Measurements from ENCODE around the gene ZBTB20.

DNA sequence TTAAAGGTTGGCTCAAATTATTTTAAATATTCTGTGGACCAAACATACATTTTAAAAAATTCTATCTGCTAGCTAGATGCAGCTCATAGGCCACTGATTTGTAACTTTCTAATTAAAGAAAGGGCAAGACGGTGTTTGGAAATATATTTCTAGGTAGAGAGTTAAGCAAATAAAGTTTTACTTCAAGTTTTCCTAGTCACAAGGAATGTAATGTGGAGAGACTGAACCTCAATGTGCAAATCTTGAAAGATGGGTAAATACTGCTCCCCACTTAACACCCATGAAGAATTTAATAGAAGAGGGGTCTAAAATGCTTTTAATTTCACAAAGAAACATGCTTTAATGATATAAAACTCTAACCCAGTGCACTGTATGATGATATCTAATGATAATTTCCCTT lies 678.0 kb downstream of the ZBTB20 start:
- TF ChIP-seq, protein P1, sequence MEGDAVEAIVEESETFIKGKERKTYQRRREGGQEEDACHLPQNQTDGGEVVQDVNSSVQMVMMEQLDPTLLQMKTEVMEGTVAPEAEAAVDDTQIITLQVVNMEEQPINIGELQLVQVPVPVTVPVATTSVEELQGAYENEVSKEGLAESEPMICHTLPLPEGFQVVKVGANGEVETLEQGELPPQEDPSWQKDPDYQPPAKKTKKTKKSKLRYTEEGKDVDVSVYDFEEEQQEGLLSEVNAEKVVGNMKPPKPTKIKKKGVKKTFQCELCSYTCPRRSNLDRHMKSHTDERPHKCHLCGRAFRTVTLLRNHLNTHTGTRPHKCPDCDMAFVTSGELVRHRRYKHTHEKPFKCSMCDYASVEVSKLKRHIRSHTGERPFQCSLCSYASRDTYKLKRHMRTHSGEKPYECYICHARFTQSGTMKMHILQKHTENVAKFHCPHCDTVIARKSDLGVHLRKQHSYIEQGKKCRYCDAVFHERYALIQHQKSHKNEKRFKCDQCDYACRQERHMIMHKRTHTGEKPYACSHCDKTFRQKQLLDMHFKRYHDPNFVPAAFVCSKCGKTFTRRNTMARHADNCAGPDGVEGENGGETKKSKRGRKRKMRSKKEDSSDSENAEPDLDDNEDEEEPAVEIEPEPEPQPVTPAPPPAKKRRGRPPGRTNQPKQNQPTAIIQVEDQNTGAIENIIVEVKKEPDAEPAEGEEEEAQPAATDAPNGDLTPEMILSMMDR (conservative IDR thresholded peaks at IDR 0.05 in 1 of 2, IDR thresholded peaks at IDR 0.05 in 1 of 2; ENCODE audit: low read depth in 1 of 2, low read length in 2 of 2), result no peak
- no peak for TF ChIP-seq EZH2 (IDR thresholded peaks at IDR 0.05; ENCODE audit: low read length, missing control alignments)
